Parathyroid adenoma (tissue), 2 donors: ENCODE measurements around the gene MAML1.
"Not testable (repeated sequence)": the region's sequence is repeated elsewhere in the genome, so short reads cannot be mapped to it uniquely, and the experiment has no call there.

Source experiments
- H2AFZ ChIP-seq: fragments of 300-600 bp; sonication (generic); one replicate; pipeline ENCODE4 v1.7.0; 2017; ENCODE audit warnings: antibody characterized with exemption, mild to moderate bottlenecking
- H3K27ac ChIP-seq: fragments of 300-600 bp; sonication (generic); one replicate; pipeline ENCODE4 v1.7.0; 2017
- H3K27me3 ChIP-seq: fragments of 300-600 bp; sonication (generic); one replicate; pipeline ENCODE4 v1.7.0; 2017; ENCODE audit warnings: low read length; ENCODE audit not compliant: control insufficient read depth, insufficient read depth
- H3K36me3 ChIP-seq: fragments of 300-600 bp; sonication (generic); one replicate; pipeline ENCODE4 v1.7.0; 2017; ENCODE audit warnings: low read length; ENCODE audit not compliant: control insufficient read depth, insufficient read depth
- H3K4me1 ChIP-seq: fragments of 300-600 bp; sonication (generic); one replicate; pipeline ENCODE4 v1.7.0; 2017; ENCODE audit warnings: control low read depth
- H3K4me2 ChIP-seq: fragments of 300-600 bp; sonication (generic); one replicate; pipeline ENCODE4 v1.7.0; 2017; ENCODE audit warnings: low read length
- H3K4me3 ChIP-seq: fragments of 300-600 bp; sonication (generic); one replicate; pipeline ENCODE4 v1.7.0; 2017; ENCODE audit warnings: low read depth, low read length
- H3K79me2 ChIP-seq: fragments of 300-600 bp; sonication (generic); one replicate; pipeline ENCODE4 v1.7.0; 2017; ENCODE audit warnings: control low read depth
- H3K9ac ChIP-seq: fragments of 300-600 bp; sonication (generic); one replicate; pipeline ENCODE4 v1.7.0; 2017; ENCODE audit warnings: mild to moderate bottlenecking
- H3K9me3 ChIP-seq: fragments of 300-600 bp; sonication (generic); one replicate; pipeline ENCODE4 v1.7.0; 2017; ENCODE audit warnings: low read length; ENCODE audit not compliant: control insufficient read depth
- CTCF ChIP-seq: fragments of 300-600 bp; sonication (generic); IDR thresholded peaks from one replicate; pipeline ENCODE4 v1.7.0; 2017; ENCODE audit warnings: antibody characterized with exemption, mild to moderate bottlenecking
- donor health status: primary hyperparathyroidism.

Gene MAML1

DNA sequence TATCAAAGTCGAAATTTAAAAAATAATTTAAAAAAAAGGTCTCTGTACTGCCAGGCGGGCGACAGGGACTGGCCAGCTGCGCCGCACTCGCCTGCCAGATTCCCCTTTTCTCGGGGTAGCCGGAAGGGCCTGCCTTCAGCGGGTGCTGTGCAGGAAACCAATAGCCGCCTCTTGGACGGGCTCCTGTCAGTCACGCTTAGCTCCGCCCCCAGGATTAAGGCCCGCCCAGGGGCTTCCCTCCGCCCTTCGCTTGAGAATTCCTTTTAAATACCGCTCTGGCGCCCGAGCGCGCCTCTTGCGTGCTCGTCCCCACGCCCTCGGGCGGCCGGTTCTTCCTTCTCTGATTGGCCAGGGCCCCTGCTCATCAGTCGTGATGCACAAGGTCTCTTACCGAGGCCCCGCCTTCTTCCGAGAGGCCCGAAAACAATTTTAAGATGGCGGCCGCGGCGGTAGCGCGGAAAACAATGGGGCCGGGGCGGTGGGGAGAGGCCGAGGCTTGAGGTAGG is at the start of gene MAML1:
TSS of gene MAML1 (plus strand) at position 411 of the 506 bp plus-strand sequence. CDS start 291 bp downstream, outside the sequence.
- no peaks in the 10 kb centered on the region for H3K27me3 ChIP-seq
- H3K4me3 ChIP-seq = peak within 1 kb of the TSS; percentile 55
- peaks cover 26% of the 10 kb centered on the region for H3K79me2 ChIP-seq
- no peak for TF ChIP-seq CTCF
- H3K9me3 ChIP-seq = no peaks in the 10 kb centered on the region
- peak within 1 kb of the TSS; percentile 87 for H3K27ac ChIP-seq
- no peaks in the 10 kb centered on the region for H3K36me3 ChIP-seq
- peak within 1 kb of the TSS; percentile 77 for H2AFZ ChIP-seq
- H3K4me1 ChIP-seq = peaks cover 13% of the 10 kb centered on the region
- no peak within 1 kb of the TSS for H3K9ac ChIP-seq
- H3K4me2 ChIP-seq = peak within 1 kb of the TSS; percentile 67

- not testable (repeated sequence) for H3K9ac ChIP-seq, H3K36me3 ChIP-seq, H3K27ac ChIP-seq, H3K27me3 ChIP-seq, H2AFZ ChIP-seq, H3K79me2 ChIP-seq, H3K9me3 ChIP-seq, H3K4me1 ChIP-seq, H3K4me2 ChIP-seq, H3K4me3 ChIP-seq
These were observed 43.4 kb upstream of the MAML1 start for GRCh38 chr5:179689212-179689611.

GRCh38 chr5:179694561-179694960 is 38.1 kb upstream of the MAML1 start:
- Histone ChIP-seq H2AFZ (no peak overlapping the region), H3K4me3 (no peak overlapping the region), H3K9ac (no peak overlapping the region), H3K27ac (no peak overlapping the region), H3K27me3 (no peaks in the 10 kb centered on the region), H3K9me3 (no peaks in the 10 kb centered on the region), H3K36me3 (no peaks in the 10 kb centered on the region), H3K4me2 (no peak overlapping the region), H3K4me1 (peaks cover 5% of the 10 kb centered on the region), H3K79me2 (peaks cover 10% of the 10 kb centered on the region)
- no peak for TF ChIP-seq CTCF

GRCh38 chr5:179696603-179697002 is 36.0 kb upstream of the MAML1 start:
- H3K27ac ChIP-seq = no peak overlapping the region
- no peak overlapping the region for H2AFZ ChIP-seq
- no peaks in the 10 kb centered on the region for H3K36me3 ChIP-seq
- peaks cover 20% of the 10 kb centered on the region for H3K79me2 ChIP-seq
- TF ChIP-seq CTCF = no peak
- H3K9ac ChIP-seq = no peak overlapping the region
- no peaks in the 10 kb centered on the region for H3K27me3 ChIP-seq
- peaks cover 5% of the 10 kb centered on the region for H3K4me1 ChIP-seq
- no peak overlapping the region for H3K4me2 ChIP-seq
- H3K4me3 ChIP-seq = no peak overlapping the region
- H3K9me3 ChIP-seq = no peaks in the 10 kb centered on the region

DNA sequence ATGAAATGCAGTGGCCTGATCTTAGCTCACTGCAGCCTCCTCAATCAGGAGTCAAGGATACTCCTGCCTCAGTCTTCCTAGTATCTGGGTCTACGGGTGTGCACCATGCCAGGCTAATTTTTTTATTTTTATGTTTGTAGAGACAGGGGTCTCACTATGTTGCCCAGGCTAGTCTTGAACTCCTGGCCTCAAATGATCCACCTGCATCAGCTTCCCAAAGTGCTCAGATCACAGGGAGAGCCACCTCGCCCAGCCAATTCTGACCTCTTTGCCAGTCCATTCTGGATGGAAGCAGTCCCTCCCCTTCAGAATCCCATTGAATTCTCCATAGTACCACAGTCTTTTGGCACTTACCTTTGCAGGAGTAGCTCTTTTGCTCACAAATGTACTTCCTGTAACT is 35.5 kb upstream of the MAML1 start:
- H3K4me2 ChIP-seq = no peak overlapping the region
- no peak overlapping the region for H3K4me3 ChIP-seq
- peak overlapping the region; percentile 99 for H3K27ac ChIP-seq
- H3K79me2 ChIP-seq = peaks cover 23% of the 10 kb centered on the region
- TF ChIP-seq CTCF = no peak
- H3K27me3 ChIP-seq = no peaks in the 10 kb centered on the region
- peak overlapping the region; percentile 93 for H2AFZ ChIP-seq
- no peaks in the 10 kb centered on the region for H3K9me3 ChIP-seq
- H3K9ac ChIP-seq = no peak overlapping the region
- H3K4me1 ChIP-seq = peaks cover 5% of the 10 kb centered on the region
- no peaks in the 10 kb centered on the region for H3K36me3 ChIP-seq

GRCh38 chr5:179697543-179697942 is 35.1 kb upstream of the MAML1 start:
- not testable (repeated sequence) for H3K36me3 ChIP-seq, H3K9ac ChIP-seq, H3K4me1 ChIP-seq, H3K9me3 ChIP-seq, H3K27me3 ChIP-seq
- Histone ChIP-seq H3K79me2 (peaks cover 27% of the 10 kb centered on the region), H2AFZ (peak overlapping the region; percentile 93), H3K4me3 (peak overlapping the region; percentile 96), H3K27ac (peak overlapping the region; percentile 99), H3K4me2 (peak overlapping the region; percentile 67)
